ENCODE results near the gene GZMH. TPM values are rescaled to one million over a fixed set of nuclear protein-coding genes. Genes with fewer than 3 reads are reported as not detected.

The GZMH gene, protein sequence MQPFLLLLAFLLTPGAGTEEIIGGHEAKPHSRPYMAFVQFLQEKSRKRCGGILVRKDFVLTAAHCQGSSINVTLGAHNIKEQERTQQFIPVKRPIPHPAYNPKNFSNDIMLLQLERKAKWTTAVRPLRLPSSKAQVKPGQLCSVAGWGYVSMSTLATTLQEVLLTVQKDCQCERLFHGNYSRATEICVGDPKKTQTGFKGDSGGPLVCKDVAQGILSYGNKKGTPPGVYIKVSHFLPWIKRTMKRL
- total RNA-seq: not detected in 2 replicates

DNA sequence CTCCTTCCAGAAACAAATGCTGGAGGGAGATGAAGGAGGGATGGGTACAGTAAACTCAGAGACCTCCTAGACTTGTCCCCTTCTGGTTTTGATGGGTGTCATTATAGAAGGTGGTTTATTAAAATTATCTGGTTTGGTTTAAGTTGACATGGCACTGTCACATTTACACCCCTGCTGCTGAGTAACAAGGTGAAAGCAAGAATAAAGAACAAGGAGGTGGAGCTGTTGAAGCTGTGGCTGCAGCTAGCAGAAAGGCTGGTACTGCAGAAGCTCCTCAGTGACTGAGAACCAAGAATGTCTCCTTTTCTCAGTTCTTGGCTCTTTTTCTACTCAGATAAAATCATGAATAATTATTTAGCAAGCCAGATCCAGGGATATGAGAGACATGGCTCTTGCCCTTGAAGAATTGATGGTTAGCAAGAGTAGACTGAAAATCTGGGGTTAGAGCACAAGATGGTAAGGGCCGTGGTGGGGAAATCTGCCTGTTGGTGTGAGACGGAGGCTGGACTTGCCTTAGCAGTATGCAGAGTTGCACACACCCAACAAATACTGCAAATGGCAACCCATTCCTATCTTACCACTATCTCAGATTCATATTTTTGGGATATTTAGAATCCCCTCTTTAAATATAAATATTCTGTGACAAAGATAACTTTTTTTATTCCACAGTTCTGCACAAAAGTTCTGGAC lies at the start of gene GZMH:
GZMH (minus strand) TSS at position 31 of the 690 bp plus-strand sequence. CDS start 72 bp downstream, outside the sequence.

DNA sequence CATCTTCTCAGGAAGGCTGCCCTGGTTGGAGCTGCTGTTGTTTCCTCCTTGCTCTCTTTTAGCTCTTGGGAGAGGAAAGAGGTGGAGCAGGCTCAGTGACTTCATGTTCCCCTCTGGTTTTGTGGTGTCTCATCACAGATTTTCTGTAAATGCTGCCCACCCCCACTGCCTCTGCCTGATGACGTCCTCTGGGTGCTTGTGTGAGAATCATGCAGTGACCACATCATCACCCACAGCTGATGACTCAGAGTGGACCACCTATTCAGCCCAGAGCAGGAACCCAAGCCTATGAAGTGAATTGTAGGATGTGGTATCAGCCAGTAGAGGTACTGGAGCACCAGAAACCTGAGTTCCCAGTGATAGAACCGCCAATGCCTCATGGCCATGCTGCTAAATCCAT lies 24.7 kb upstream of the GZMH start, which contains the start of gene GZMB:
GZMB (minus strand) TSS at position 33 of the 400 bp plus-strand sequence; CDS start at position 3, 30 bp downstream.

DNA sequence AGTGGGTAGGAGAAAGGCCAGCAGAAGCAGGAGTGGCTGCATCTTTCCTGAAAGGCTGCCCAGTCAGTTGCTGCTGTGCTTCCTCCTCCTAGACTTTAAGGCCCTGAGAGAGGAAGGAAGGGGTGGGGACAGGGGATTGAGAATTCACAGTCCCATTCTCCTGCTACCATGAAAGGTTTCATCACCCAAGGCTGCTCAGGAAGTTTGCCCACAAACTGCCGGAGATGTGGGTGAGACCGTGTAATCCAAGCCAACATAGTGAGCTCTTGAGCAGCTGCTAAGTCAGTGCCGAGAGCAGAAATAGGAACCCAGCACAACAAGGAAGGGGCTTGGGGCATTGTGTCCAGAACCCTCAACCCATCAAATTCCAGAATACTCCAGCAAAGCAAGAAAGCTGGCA lies 33.3 kb downstream of the GZMH start, which contains the start of gene CTSG:
CTSG (minus strand) TSS at position 69 of the 400 bp plus-strand sequence; CDS start at position 42, 27 bp downstream.

Other genes starting within 250 kb of the GZMH start
- gene NFATC4, start 241.5 kb downstream of the GZMH start, total RNA-seq: 285 and 343 TPM in 2 replicates
- gene NYNRIN, start 210.7 kb downstream of the GZMH start, total RNA-seq: 26.5 and 28.4 TPM in 2 replicates
- gene CBLN3, start 180.0 kb downstream of the GZMH start, total RNA-seq: 0.97 and 4.4 TPM in 2 replicates
- gene KHNYN, start 179.7 kb downstream of the GZMH start, total RNA-seq: 68.6 and 81.6 TPM in 2 replicates
- 8.9 and 10.7 TPM in 2 replicates for gene SDR39U1, start 166.9 kb downstream of the GZMH start, total RNA-seq
- not detected in 2 replicates for gene CMA1, start 101.4 kb downstream of the GZMH start, total RNA-seq
- gene CTSG, start 33.4 kb downstream of the GZMH start, total RNA-seq: not detected in 2 replicates
- not detected in 2 replicates for gene GZMB, start 24.5 kb upstream of the GZMH start, total RNA-seq